T-helper 17 cell (primary cell): ENCODE measurements around the gene BMPR1B. TPM values are rescaled to one million over a fixed set of nuclear protein-coding genes. Genes with fewer than 3 reads are reported as not detected.
"Not testable (repeated sequence)": the region's sequence is repeated elsewhere in the genome, so short reads cannot be mapped to it uniquely, and the experiment has no call there.

Source experiments
- ATAC-seq: fragments of 150-1000 bp; cut with Tn5 transposase; 2 replicates; pipeline ENCODE4 v1.10.0; 2021; ENCODE audit warnings: mild to moderate bottlenecking, moderate library complexity
- DNase-seq, 3 donors: peaks; one replicate each; pipeline versions ENCODE4 v3.0.0 to v3.0.0-alpha.2; 2020 to 2021
- H3K9me3 ChIP-seq: one replicate; pipeline ENCODE4 v1.7.0; 2013; ENCODE audit warnings: low read length, mild to moderate bottlenecking; ENCODE audit not compliant: control insufficient read depth, poor library complexity, severe bottlenecking
- H3K27ac Mint-ChIP-seq: one replicate; pipeline ENCODE4 v1.8.0; 2022; ENCODE audit warnings: mild to moderate bottlenecking, moderate library complexity, mixed read lengths
- H3K27me3 Mint-ChIP-seq: one replicate; pipeline ENCODE4 v1.8.0; 2022; ENCODE audit warnings: mixed read lengths
- H3K36me3 Mint-ChIP-seq: one replicate; pipeline ENCODE4 v1.8.0; 2022; ENCODE audit warnings: low read depth, mixed read lengths
- H3K4me1 Mint-ChIP-seq: one replicate; pipeline ENCODE4 v1.8.0; 2022; ENCODE audit warnings: mild to moderate bottlenecking, mixed read lengths
- H3K4me3 Mint-ChIP-seq: one replicate; pipeline ENCODE4 v1.8.0; 2022; ENCODE audit warnings: mild to moderate bottlenecking, moderate library complexity, mixed read lengths
- total RNA-seq, 4 donors: library from RNA in 2 of 4; stranded (reverse) in 2 of 4; gene quantifications; one replicate each; pipeline ENCODE4 v1.2.3 and lab custom pipeline; 2022 to 2026

The BMPR1B gene
- total RNA-seq, 2 donors from 2014 or later, result not detected

GRCh38 chr4:95108883-95109421 is 351.2 kb downstream of the BMPR1B start:
- H3K27me3 Mint-ChIP-seq, result no peaks in the 10 kb centered on the region
- no peaks in the 10 kb centered on the region for H3K9me3 ChIP-seq
- no peak overlapping the region for H3K4me3 Mint-ChIP-seq
- DNase-seq (no peak), ATAC-seq (no peak)
- H3K36me3 Mint-ChIP-seq, result no peaks in the 10 kb centered on the region
- no peak overlapping the region for H3K27ac Mint-ChIP-seq
- no peaks in the 10 kb centered on the region for H3K4me1 Mint-ChIP-seq

- Mint-ChIP-seq H3K36me3 (no peaks in the 10 kb centered on the region), H3K4me1 (peaks cover 3% of the 10 kb centered on the region), H3K4me3 (no peak overlapping the region), H3K27me3 (peaks cover 6% of the 10 kb centered on the region), H3K27ac (no peak overlapping the region)
- H3K9me3 ChIP-seq, result no peaks in the 10 kb centered on the region
- ATAC-seq (no peak), DNase-seq (no peak)
Measured at GRCh38 chr4:95114521-95114920, 356.8 kb downstream of the BMPR1B start.

DNA sequence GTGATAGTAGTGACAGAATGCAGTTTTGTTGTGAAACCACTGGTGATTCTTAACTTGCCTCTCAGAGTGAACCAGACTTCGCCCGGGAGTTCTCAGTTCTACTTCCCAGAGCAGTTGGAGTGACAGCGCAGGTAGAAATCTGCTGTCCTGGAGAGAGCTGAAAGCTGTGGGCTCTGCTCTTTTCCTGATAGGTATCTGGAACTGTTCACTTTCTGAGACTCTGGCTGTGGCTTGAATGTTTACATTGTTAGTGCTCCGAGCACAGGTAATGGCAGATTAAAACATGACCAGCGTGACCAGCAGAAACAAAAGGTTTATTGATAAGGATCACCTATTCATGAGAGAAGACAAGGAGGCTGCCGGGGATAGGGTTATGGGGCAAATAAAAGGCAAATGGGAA is 360.7 kb downstream of the BMPR1B start:
- H3K27me3 Mint-ChIP-seq, result peaks cover 6% of the 10 kb centered on the region
- H3K4me3 Mint-ChIP-seq, result no peak overlapping the region
- H3K9me3 ChIP-seq, result no peaks in the 10 kb centered on the region
- ATAC-seq, result no peak
- no peak overlapping the region for H3K27ac Mint-ChIP-seq
- H3K36me3 Mint-ChIP-seq, result no peaks in the 10 kb centered on the region
- no peak for DNase-seq
- H3K4me1 Mint-ChIP-seq, result peaks cover 3% of the 10 kb centered on the region

GRCh38 chr4:95120456-95120855 is 362.7 kb downstream of the BMPR1B start:
- DNase-seq (no peak), ATAC-seq (no peak)
- H3K4me1 Mint-ChIP-seq, result peaks cover 3% of the 10 kb centered on the region
- no peaks in the 10 kb centered on the region for H3K9me3 ChIP-seq
- no peak overlapping the region for H3K27ac Mint-ChIP-seq
- peaks cover 3% of the 10 kb centered on the region for H3K27me3 Mint-ChIP-seq
- no peaks in the 10 kb centered on the region for H3K36me3 Mint-ChIP-seq
- no peak overlapping the region for H3K4me3 Mint-ChIP-seq

GRCh38 chr4:95122001-95122400 is 364.2 kb downstream of the BMPR1B start:
- H3K27me3 Mint-ChIP-seq, result peaks cover 10% of the 10 kb centered on the region
- no peak for ATAC-seq
- H3K9me3 ChIP-seq, result no peaks in the 10 kb centered on the region
- peaks cover 6% of the 10 kb centered on the region for H3K4me1 Mint-ChIP-seq
- no peak overlapping the region for H3K4me3 Mint-ChIP-seq
- peaks cover 2% of the 10 kb centered on the region for H3K36me3 Mint-ChIP-seq
- no peak overlapping the region for H3K27ac Mint-ChIP-seq
- no peak for DNase-seq

DNA sequence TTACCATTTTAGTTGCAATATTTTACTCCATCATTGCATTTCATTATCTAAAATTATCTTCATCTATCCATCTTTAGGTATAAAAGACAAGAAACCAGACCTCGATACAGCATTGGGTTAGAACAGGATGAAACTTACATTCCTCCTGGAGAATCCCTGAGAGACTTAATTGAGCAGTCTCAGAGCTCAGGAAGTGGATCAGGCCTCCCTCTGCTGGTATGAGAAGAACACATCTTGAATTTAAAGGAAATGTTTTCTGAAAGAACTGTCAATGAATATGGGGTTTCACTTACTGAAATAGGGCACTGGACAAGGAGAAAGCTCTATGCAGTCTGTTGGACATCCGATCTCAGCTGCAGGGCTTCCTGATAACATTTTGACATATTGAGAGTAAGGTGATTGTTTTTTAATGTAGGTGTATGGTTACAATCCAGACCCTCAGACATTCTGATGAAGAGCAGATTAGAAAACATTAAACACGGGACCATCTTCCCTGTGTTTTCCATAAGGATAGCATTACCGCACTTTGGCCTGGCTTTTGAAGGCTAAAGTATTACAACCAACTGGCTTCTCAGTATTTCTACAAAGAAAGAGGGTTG is 367.2 kb downstream of the BMPR1B start:
- Mint-ChIP-seq H3K27ac (no peak overlapping the region), H3K36me3 (peaks cover 2% of the 10 kb centered on the region), H3K4me1 (peaks cover 6% of the 10 kb centered on the region), H3K4me3 (no peak overlapping the region), H3K27me3 (peaks cover 10% of the 10 kb centered on the region)
- H3K9me3 ChIP-seq, result no peaks in the 10 kb centered on the region
- ATAC-seq (no peak), DNase-seq (no peak)

- ATAC-seq (no peak), DNase-seq (no peak)
- H3K36me3 Mint-ChIP-seq, result peaks cover 2% of the 10 kb centered on the region
- H3K9me3 ChIP-seq, result no peaks in the 10 kb centered on the region
- peaks cover 6% of the 10 kb centered on the region for H3K4me1 Mint-ChIP-seq
- peaks cover 10% of the 10 kb centered on the region for H3K27me3 Mint-ChIP-seq
- H3K27ac Mint-ChIP-seq, result no peak overlapping the region
- H3K4me3 Mint-ChIP-seq, result no peak overlapping the region
Measured at GRCh38 chr4:95129031-95129430, 371.3 kb downstream of the BMPR1B start.

- peaks cover 5% of the 10 kb centered on the region for H3K4me1 Mint-ChIP-seq
- no peaks in the 10 kb centered on the region for H3K9me3 ChIP-seq
- ATAC-seq, result no peak
- H3K36me3 Mint-ChIP-seq, result peaks cover 2% of the 10 kb centered on the region
- no peak overlapping the region for H3K4me3 Mint-ChIP-seq
- DNase-seq, result no peak
- H3K27ac Mint-ChIP-seq, result no peak overlapping the region
- peaks cover 10% of the 10 kb centered on the region for H3K27me3 Mint-ChIP-seq
Measured at GRCh38 chr4:95129821-95130311, 372.1 kb downstream of the BMPR1B start.

DNA sequence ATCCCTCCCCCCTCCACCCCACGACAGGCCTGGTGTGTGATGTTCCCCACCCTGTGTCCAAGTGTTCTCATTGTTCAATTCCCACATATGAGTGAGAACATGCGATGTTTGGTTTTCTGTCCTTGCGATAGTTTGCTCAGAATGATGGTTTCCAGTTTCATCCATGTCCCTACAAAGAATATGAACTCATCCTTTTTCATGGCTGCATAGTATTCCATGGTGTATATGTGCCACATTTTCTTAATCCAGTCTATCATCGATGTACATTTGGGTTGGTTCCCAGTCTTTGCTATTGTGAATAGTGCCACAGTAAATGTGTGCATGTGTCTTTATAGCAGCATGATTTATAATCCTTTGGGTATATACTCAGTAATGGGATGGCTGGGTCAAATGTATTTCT is 376.3 kb downstream of the BMPR1B start:
- DNase-seq, H3K36me3 Mint-ChIP-seq, H3K27ac Mint-ChIP-seq, ATAC-seq, H3K9me3 ChIP-seq, H3K27me3 Mint-ChIP-seq, H3K4me1 Mint-ChIP-seq, H3K4me3 Mint-ChIP-seq: not testable (repeated sequence)

- not testable (repeated sequence) for H3K4me1 Mint-ChIP-seq, H3K4me3 Mint-ChIP-seq, H3K36me3 Mint-ChIP-seq, DNase-seq, H3K27ac Mint-ChIP-seq, ATAC-seq, H3K9me3 ChIP-seq
- H3K27me3 Mint-ChIP-seq, result peaks cover 28% of the 10 kb centered on the region
Measured at GRCh38 chr4:95139424-95139823, 381.7 kb downstream of the BMPR1B start.

DNA sequence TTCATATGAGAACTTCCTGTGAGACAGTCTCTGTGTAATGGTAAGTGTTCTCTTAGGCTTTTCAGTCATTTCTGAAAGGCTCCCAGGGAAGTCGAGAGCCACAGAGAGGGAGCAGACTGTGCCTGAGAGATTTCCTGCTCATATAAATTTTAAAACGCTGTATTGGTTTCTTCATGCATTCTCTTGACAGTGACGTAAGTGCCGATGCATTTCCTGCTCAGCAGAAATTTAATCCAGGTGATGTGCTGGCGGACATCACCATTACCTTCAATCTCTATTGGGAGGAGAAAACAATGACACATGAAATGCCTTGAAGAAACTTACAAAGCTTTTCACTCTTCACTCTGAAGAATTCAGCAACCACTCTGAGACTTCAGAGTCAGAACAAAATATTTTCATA is 383.6 kb downstream of the BMPR1B start:
- no peak overlapping the region for H3K27ac Mint-ChIP-seq
- DNase-seq (no peak), ATAC-seq (no peak)
- H3K4me1 Mint-ChIP-seq, result peaks cover 3% of the 10 kb centered on the region
- peaks cover 4% of the 10 kb centered on the region for H3K36me3 Mint-ChIP-seq
- H3K27me3 Mint-ChIP-seq, result peaks cover 47% of the 10 kb centered on the region
- no peaks in the 10 kb centered on the region for H3K9me3 ChIP-seq
- no peak overlapping the region for H3K4me3 Mint-ChIP-seq

DNA sequence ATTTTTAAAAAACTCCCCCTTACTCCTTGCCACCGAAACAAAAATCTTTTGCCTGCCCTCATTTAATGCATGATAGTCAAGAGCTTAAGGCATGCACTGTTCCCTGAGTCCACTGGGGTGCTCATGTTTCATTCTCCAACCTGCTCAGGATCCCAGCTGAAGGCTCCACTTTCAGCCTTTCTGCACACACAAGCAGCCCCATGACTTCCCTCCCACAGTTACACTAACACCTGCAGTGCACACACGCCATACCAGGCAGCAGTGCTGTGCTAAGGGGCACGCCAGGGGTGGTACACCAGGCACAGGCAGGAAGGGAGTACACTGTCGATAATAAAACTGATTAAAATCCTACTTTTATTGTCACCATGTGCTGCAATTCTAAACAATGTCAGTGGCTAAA is 385.2 kb downstream of the BMPR1B start:
- Mint-ChIP-seq H3K27ac (no peak overlapping the region), H3K36me3 (peaks cover 4% of the 10 kb centered on the region), H3K27me3 (peaks cover 51% of the 10 kb centered on the region), H3K4me1 (peaks cover 3% of the 10 kb centered on the region), H3K4me3 (no peak overlapping the region)
- ATAC-seq (no peak), DNase-seq (no peak)
- H3K9me3 ChIP-seq, result no peaks in the 10 kb centered on the region

DNA sequence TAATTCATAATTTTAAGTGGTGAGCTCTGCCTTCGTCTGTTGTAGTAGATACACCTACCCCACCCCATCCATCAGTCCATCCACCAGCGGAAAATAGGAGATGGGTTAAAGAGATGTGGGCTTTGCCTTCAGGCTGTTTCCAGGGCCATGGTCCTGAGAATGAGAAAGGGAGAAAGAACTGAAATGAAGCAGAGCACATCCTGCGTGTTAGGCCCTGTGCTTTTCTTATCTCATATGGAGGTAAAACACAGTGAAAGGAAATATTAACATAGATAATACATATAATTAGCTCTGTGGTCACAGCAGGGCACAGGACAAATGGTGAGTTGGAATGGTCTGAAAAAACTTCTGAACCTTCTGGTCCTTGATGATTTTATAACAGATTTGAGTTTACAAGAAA is 393.5 kb downstream of the BMPR1B start:
- no peak overlapping the region for H3K27ac Mint-ChIP-seq
- DNase-seq (no peak), ATAC-seq (no peak)
- no peaks in the 10 kb centered on the region for H3K9me3 ChIP-seq
- H3K4me3 Mint-ChIP-seq, result no peak overlapping the region
- peaks cover 10% of the 10 kb centered on the region for H3K4me1 Mint-ChIP-seq
- H3K27me3 Mint-ChIP-seq, result peaks cover 5% of the 10 kb centered on the region
- no peaks in the 10 kb centered on the region for H3K36me3 Mint-ChIP-seq

- H3K9me3 ChIP-seq, result no peaks in the 10 kb centered on the region
- Mint-ChIP-seq H3K36me3 (no peaks in the 10 kb centered on the region), H3K27ac (no peak overlapping the region), H3K4me3 (no peak overlapping the region), H3K4me1 (peaks cover 11% of the 10 kb centered on the region), H3K27me3 (no peaks in the 10 kb centered on the region)
- DNase-seq (no peak), ATAC-seq (no peak)
Measured at GRCh38 chr4:95153182-95153581, 395.4 kb downstream of the BMPR1B start.
